ENCODE measurements around the gene CD3E.

DNA sequence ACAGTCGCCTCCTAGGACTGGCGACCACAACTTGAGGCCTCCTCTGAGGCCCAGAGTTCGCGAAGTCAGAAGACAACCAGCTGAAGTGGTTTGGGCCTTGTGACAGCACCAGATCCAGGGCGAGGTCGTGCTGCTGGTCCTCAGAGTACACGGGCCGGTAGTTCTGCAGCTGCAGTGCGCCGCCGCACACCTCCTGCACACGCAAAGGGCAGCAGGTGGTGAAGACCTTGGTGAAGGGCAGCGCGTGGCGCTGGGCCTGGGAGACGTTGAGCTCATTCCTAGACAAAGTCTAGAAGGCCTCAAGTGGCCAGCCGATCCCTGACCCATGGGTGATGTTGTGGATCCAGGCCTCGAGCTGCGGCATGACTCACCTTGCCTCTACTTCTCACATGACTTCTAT, 18.2 kb downstream of the CD3E start:
- no peak for TF ChIP-seq CTCF (IDR thresholded peaks at IDR 0.05 in 8 of 11, conservative IDR thresholded peaks at IDR 0.05 in 3 of 11)
- no peak for TF ChIP-seq POLR2A (IDR thresholded peaks at IDR 0.05)
